Transverse colon (tissue), 4 donors: ENCODE measurements around the gene SASS6. TPM values are rescaled to one million over a fixed set of nuclear protein-coding genes. Genes with fewer than 3 reads are reported as not detected.

ENCODE experiments used
- DNase-seq: peaks from one replicate; pipeline ENCODE4 v3.0.0-alpha.2; 2019
- H3K27ac ChIP-seq, 4 donors: fragments of 200-600 bp; sonication (generic); 2 replicates each; pipeline ENCODE4 v1.5.1; 2016 to 2018; ENCODE audit warnings: inconsistent platforms in 4 of 4
- H3K27me3 ChIP-seq: fragments of 200-600 bp; sonication (generic); 2 replicates; pipeline ENCODE4 v1.5.1; 2017; ENCODE audit warnings: inconsistent platforms
- H3K36me3 ChIP-seq, 4 donors: fragments of 200-600 bp; sonication (generic); 2 replicates each; pipeline ENCODE4 v1.5.1; 2017 to 2019; ENCODE audit warnings: inconsistent platforms in 4 of 4
- H3K4me1 ChIP-seq, 4 donors: fragments of 200-600 bp; sonication (generic); 2 replicates each; pipeline ENCODE4 v1.5.1; 2017 to 2020; ENCODE audit warnings: inconsistent platforms in 4 of 4
- H3K4me3 ChIP-seq, 4 donors: fragments of 200-600 bp; sonication (generic); 1 replicate in 1 of 4; 2 replicates in 3 of 4; pipeline versions ENCODE4 v1.5.1 to v1.6.1; 2017 to 2019; ENCODE audit warnings: inconsistent platforms in 4 of 4
- H3K9me3 ChIP-seq, 2 donors: fragments of 200-600 bp; sonication (generic); 2 replicates each; pipeline ENCODE4 v1.5.1; 2017 to 2019; ENCODE audit warnings: inconsistent platforms in 2 of 2
- CTCF ChIP-seq, 5 experiments: fragments of 200-600 bp in 3 of 5; fragments of 450-650 bp in 2 of 5; sonication (generic) in 3 of 5; IDR thresholded peaks; 1 replicate in 2 of 5; 2 replicates in 3 of 5; pipeline ENCODE4 v1.5.1; 2016 to 2017; ENCODE audit warnings: antibody characterized with exemption in 5 of 5, inconsistent platforms in 3 of 5, mild to moderate bottlenecking in 2 of 5, moderate library complexity in 1 of 5
- EP300 ChIP-seq: sonication (generic); formaldehyde crosslinking; IDR thresholded peaks from one replicate; pipeline ENCODE4 v1.6.1; 2017; ENCODE audit warnings: antibody characterized with exemption, low read depth
- POLR2A ChIP-seq: fragments of 450-650 bp; IDR thresholded peaks from one replicate; pipeline ENCODE4 v1.6.1; 2016; ENCODE audit warnings: antibody characterized with exemption, mild to moderate bottlenecking, moderate library complexity
- POLR2AphosphoS5 ChIP-seq, 3 donors: sonication (generic); formaldehyde crosslinking; IDR thresholded peaks; one replicate each; pipeline ENCODE4 v1.6.1; 2016; ENCODE audit warnings: antibody characterized with exemption in 3 of 3
- WGBS, 2 donors: methylation state at CpG; one replicate each; pipeline ENCODE4 v1.1.5; 2018; ENCODE audit warnings: low coverage in 1 of 2; 5-methylcytosine and 5-hydroxymethylcytosine counted together
- in situ Hi-C, 4 donors: fragments of 200-750 bp; cut with MboI; loops; one replicate each; pipeline versions ENCODE4 v1.15.0 to v1.15.1; 2017; ENCODE audit warnings: low sequenced_read_pairs in 3 of 4, low pct_ligation_motif_present in 1 of 4, low pct_unique_long_range_greater_than_20kb in 1 of 4
- intact Hi-C: fragments of 100-400 bp; cut with DNase I; formaldehyde crosslinking; loops from one replicate; pipeline ENCODE4 v1.15.1; 2023; ENCODE audit warnings: low total_unique reads
- total RNA-seq, 4 donors: library from RNA; depleted of rRNA; stranded (reverse); fragments of >200 nt; gene quantifications; one replicate each; pipeline ENCODE4 v1.1.0, GENCODE V29; 2016

Gene SASS6
- total RNA-seq, 4 donors from 2014 or later: 1.2 to 2.4 (median 2.0) TPM

- intact Hi-C loops: loop anchor here (10.0 kb wide), 1 partner anchor 317 kb away; the partner anchor contains the start of gene CDC14A
- H3K9me3 ChIP-seq: no peaks in the 10 kb centered on the region
- H3K36me3 ChIP-seq: no peaks in the 10 kb centered on the region
- peak overlapping the region; percentile 97 to 100 (median 98) for H3K27ac ChIP-seq
- DNase-seq: no peak
- peak overlapping the region; percentile 71 to 93 (median 84) for H3K4me3 ChIP-seq
- 0% methylated on average over 4 to 8 of the region's 8 CpGs for WGBS, 2 donors
- H3K4me1 ChIP-seq: peaks cover 10 to 51% (median 22%) of the 10 kb centered on the region in 4 donors
- TF ChIP-seq POLR2AphosphoS5 (IDR thresholded peaks at IDR 0.05) (no peak), CTCF (IDR thresholded peaks at IDR 0.05) (no peak), EP300 (no peak), POLR2A (no peak)
- no peaks in the 10 kb centered on the region for H3K27me3 ChIP-seq
- in situ Hi-C loops: no loop called here
Measured at GRCh38 chr1:100037656-100037926, 95.1 kb downstream of the SASS6 start.

GRCh38 chr1:100036718-100037655 lies 95.7 kb downstream of the SASS6 start:
- WGBS, 2 donors: 10 to 11% methylated on average over 9 to 11 of the region's 11 CpGs
- peak overlapping the region; percentile 71 to 93 (median 84) for H3K4me3 ChIP-seq
- in situ Hi-C loops (no loop called here), intact Hi-C loops (loop anchor here (10.0 kb wide), 1 partner anchor 318 kb away; the partner anchor contains the start of gene CDC14A)
- peak overlapping the region; percentile 97 to 100 (median 98) for H3K27ac ChIP-seq
- H3K36me3 ChIP-seq: no peaks in the 10 kb centered on the region
- peaks cover 10 to 46% (median 22%) of the 10 kb centered on the region in 4 donors for H3K4me1 ChIP-seq
- no peaks in the 10 kb centered on the region for H3K9me3 ChIP-seq
- TF ChIP-seq CTCF (IDR thresholded peaks at IDR 0.05) (no peak), EP300 (no peak), POLR2AphosphoS5 (IDR thresholded peaks at IDR 0.05) (no peak), POLR2A (no peak)
- H3K27me3 ChIP-seq: no peaks in the 10 kb centered on the region
- peak; percentile 12 for DNase-seq

GRCh38 chr1:100035214-100035613 lies 97.5 kb downstream of the SASS6 start:
- H3K27ac ChIP-seq: no peak overlapping the region
- WGBS, 2 donors: 77 to 97% methylated on average over 1 of the region's 1 CpG
- in situ Hi-C loops: no loop called here
- intact Hi-C loops: loop anchor here (10.0 kb wide), 1 partner anchor 320 kb away; the partner anchor contains the start of gene CDC14A
- no peaks in the 10 kb centered on the region for H3K36me3 ChIP-seq
- H3K27me3 ChIP-seq: no peaks in the 10 kb centered on the region
- DNase-seq: no peak
- H3K4me1 ChIP-seq: peaks cover 5 to 28% (median 15%) of the 10 kb centered on the region in 4 donors
- no peak for TF ChIP-seq POLR2A
- no peak for TF ChIP-seq EP300
- no peak for TF ChIP-seq CTCF (IDR thresholded peaks at IDR 0.05)
- TF ChIP-seq POLR2AphosphoS5 (IDR thresholded peaks at IDR 0.05): no peak
- H3K4me3 ChIP-seq: no peak overlapping the region
- H3K9me3 ChIP-seq: no peaks in the 10 kb centered on the region

- no peak for DNase-seq
- peaks cover 0 to 21% (median 7%) of the 10 kb centered on the region in 4 donors for H3K4me1 ChIP-seq
- intact Hi-C loops: loop anchor here (10.0 kb wide), 1 partner anchor 320 kb away; the partner anchor contains the start of gene CDC14A
- no peak overlapping the region for H3K4me3 ChIP-seq
- no peaks in the 10 kb centered on the region for H3K36me3 ChIP-seq
- in situ Hi-C loops: no loop called here
- TF ChIP-seq EP300: no peak
- no peak for TF ChIP-seq CTCF (IDR thresholded peaks at IDR 0.05)
- TF ChIP-seq POLR2AphosphoS5 (IDR thresholded peaks at IDR 0.05): no peak
- no peak for TF ChIP-seq POLR2A
- H3K27ac ChIP-seq: no peak overlapping the region
- H3K27me3 ChIP-seq: no peaks in the 10 kb centered on the region
- H3K9me3 ChIP-seq: no peaks in the 10 kb centered on the region
Measured at GRCh38 chr1:100034470-100034869, 98.3 kb downstream of the SASS6 start.
